GM19035 (cell line): ENCODE results near the gene MFSD6L.
A peak's percentile ranks its signal among the peaks of the same experiment; 100 is the strongest.
"Not testable (repeated sequence)": the region's sequence is repeated elsewhere in the genome, so short reads cannot be mapped to it uniquely, and the experiment has no call there.

Experiments used
- ATAC-seq: cut with Tn5 transposase; IDR thresholded peaks from one replicate; pipeline ENCODE4 v1.9.1; 2021; ENCODE audit not compliant: unreplicated experiment

Gene MFSD6L

GRCh38 chr17:8826808-8827435 lies 27.8 kb upstream of the MFSD6L start:
- ATAC-seq, result no peak

GRCh38 chr17:8825802-8826201 lies 26.6 kb upstream of the MFSD6L start:
- no peak for ATAC-seq

- no peak for ATAC-seq
These were observed 24.1 kb upstream of the MFSD6L start for GRCh38 chr17:8823279-8823678.

GRCh38 chr17:8822401-8823035 lies 23.4 kb upstream of the MFSD6L start:
- ATAC-seq, result no peak

- no peak for ATAC-seq
These were observed 22.4 kb upstream of the MFSD6L start for GRCh38 chr17:8821446-8822105.

- no peak for ATAC-seq
These were observed 21.3 kb upstream of the MFSD6L start for GRCh38 chr17:8820311-8821010.

GRCh38 chr17:8818654-8819330 lies 19.6 kb upstream of the MFSD6L start:
- no peak for ATAC-seq

GRCh38 chr17:8818047-8818446 lies 18.9 kb upstream of the MFSD6L start:
- no peak for ATAC-seq

- peak; percentile 82 for ATAC-seq
These were observed 7.9 kb upstream of the MFSD6L start for GRCh38 chr17:8806926-8807550.

- no peak for ATAC-seq
These were observed 7.2 kb upstream of the MFSD6L start for GRCh38 chr17:8806253-8806925.

- not testable (repeated sequence) for ATAC-seq
These were observed 6.2 kb upstream of the MFSD6L start for GRCh38 chr17:8805396-8805795.

GRCh38 chr17:8803531-8804420 lies 4.6 kb upstream of the MFSD6L start:
- ATAC-seq, result no peak

- ATAC-seq, result no peak
These were observed 2.1 kb upstream of the MFSD6L start for GRCh38 chr17:8801135-8801840.

GRCh38 chr17:8800656-8801055 lies 1.5 kb upstream of the MFSD6L start:
- ATAC-seq, result no peak

GRCh38 chr17:8799570-8800212 lies 526 bp upstream of the MFSD6L start:
- ATAC-seq, result no peak

GRCh38 chr17:8798176-8798845 lies 854 bp downstream of the MFSD6L start:
- no peak for ATAC-seq

GRCh38 chr17:8797621-8798175 lies 1.5 kb downstream of the MFSD6L start:
- ATAC-seq, result no peak
